ENCODE results near the gene MEOX2.

- TF ChIP-seq POLR2A (IDR thresholded peaks at IDR 0.05; ENCODE audit: extremely low read depth, insufficient read length) (no peak), CTCF (IDR thresholded peaks at IDR 0.05; ENCODE audit: low read depth, low read length) (no peak), MYC (IDR thresholded peaks at IDR 0.05; ENCODE audit: low read depth, low read length) (no peak)
Measured at GRCh38 chr7:15593382-15593781, 93.1 kb downstream of the MEOX2 start.

Data from NB4 (cell line).